Measurements from ENCODE around the gene CCNB3. TPM values are rescaled to one million over a fixed set of nuclear protein-coding genes. Genes with fewer than 3 reads are reported as not detected.
A peak's percentile ranks its signal among the peaks of the same experiment; 100 is the strongest.

CCNB3 gene
- polyA plus RNA-seq, 2 of the 4 experiments (the other 2 are of a cell fraction) = 1.5 to 2.8 TPM

- Histone ChIP-seq H3K4me3 (no peak overlapping the region), H3K9me3 (no peaks in the 10 kb centered on the region), H3K4me2 (no peak overlapping the region), H3K4me1 (no peaks in the 10 kb centered on the region), H3K27ac (no peak overlapping the region)
- POLR2A ChIA-PET = no interaction called here
- CTCF ChIA-PET = interaction anchor here (2.5 kb wide), 1 partner anchor 10 kb away, joined by 6 read pairs; no protein-coding TSS in a partner anchor
- DNase-seq (ENCODE audit: low read depth in 1 of 2, low spot score in 1 of 2) (no peak), FAIRE-seq (no peak), ATAC-seq (no peak)
- TF ChIP-seq RCOR1 (IDR thresholded peaks at IDR 0.05; ENCODE audit: low read depth, low read length) (no peak), NPAS2 (CRISPR knock-in tag; IDR thresholded peaks at IDR 0.05; ENCODE audit: borderline replicate concordance) (no peak), HOXA7 (CRISPR knock-in tag; IDR thresholded peaks at IDR 0.05) (no peak)
- TF ChIP-seq, protein P1, sequence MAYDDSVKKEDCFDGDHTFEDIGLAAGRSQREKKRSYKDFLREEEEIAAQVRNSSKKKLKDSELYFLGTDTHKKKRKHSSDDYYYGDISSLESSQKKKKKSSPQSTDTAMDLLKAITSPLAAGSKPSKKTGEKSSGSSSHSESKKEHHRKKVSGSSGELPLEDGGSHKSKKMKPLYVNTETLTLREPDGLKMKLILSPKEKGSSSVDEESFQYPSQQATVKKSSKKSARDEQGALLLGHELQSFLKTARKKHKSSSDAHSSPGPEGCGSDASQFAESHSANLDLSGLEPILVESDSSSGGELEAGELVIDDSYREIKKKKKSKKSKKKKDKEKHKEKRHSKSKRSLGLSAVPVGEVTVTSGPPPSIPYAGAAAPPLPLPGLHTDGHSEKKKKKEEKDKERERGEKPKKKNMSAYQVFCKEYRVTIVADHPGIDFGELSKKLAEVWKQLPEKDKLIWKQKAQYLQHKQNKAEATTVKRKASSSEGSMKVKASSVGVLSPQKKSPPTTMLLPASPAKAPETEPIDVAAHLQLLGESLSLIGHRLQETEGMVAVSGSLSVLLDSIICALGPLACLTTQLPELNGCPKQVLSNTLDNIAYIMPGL (CRISPR knock-in tag; IDR thresholded peaks at IDR 0.05; ENCODE audit: borderline replicate concordance) = no peak
- WGBS (ENCODE audit: missing lambda C conversion rate) = 64% methylated on average over 3 of the region's 3 CpGs
Measured at GRCh38 chrX:50202539-50202938, 2.0 kb upstream of the CCNB3 start.

GRCh38 chrX:50206753-50207152 is 2.2 kb downstream of the CCNB3 start:
- no peak for ATAC-seq
- WGBS (ENCODE audit: missing lambda C conversion rate) = 55% methylated on average over 11 of the region's 11 CpGs

GRCh38 chrX:50211510-50211909 is 6.9 kb downstream of the CCNB3 start:
- Histone ChIP-seq H3K4me3 (no peak overlapping the region), H3K4me1 (no peaks in the 10 kb centered on the region), H3K9me3 (no peaks in the 10 kb centered on the region), H3K4me2 (no peak overlapping the region), H3K27ac (no peak overlapping the region)
- ATAC-seq (peak; percentile 82 to 85; a peak in 5 of 6 replicates), DNase-seq (ENCODE audit: low read depth in 1 of 2, low spot score in 1 of 2) (peak in 1 of 2 experiments; percentile 57), FAIRE-seq (no peak)
- 5% methylated on average over 7 of the region's 8 CpGs for WGBS (ENCODE audit: missing lambda C conversion rate)
- POLR2A ChIA-PET = no interaction called here
- TF ChIP-seq, protein P2, sequence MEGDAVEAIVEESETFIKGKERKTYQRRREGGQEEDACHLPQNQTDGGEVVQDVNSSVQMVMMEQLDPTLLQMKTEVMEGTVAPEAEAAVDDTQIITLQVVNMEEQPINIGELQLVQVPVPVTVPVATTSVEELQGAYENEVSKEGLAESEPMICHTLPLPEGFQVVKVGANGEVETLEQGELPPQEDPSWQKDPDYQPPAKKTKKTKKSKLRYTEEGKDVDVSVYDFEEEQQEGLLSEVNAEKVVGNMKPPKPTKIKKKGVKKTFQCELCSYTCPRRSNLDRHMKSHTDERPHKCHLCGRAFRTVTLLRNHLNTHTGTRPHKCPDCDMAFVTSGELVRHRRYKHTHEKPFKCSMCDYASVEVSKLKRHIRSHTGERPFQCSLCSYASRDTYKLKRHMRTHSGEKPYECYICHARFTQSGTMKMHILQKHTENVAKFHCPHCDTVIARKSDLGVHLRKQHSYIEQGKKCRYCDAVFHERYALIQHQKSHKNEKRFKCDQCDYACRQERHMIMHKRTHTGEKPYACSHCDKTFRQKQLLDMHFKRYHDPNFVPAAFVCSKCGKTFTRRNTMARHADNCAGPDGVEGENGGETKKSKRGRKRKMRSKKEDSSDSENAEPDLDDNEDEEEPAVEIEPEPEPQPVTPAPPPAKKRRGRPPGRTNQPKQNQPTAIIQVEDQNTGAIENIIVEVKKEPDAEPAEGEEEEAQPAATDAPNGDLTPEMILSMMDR (IDR thresholded peaks at IDR 0.05) = peak; percentile 6; the same call in 1 of the 3 replicates
- TF ChIP-seq HOXB5 (CRISPR knock-in tag; IDR thresholded peaks at IDR 0.05) = no peak
- CTCF ChIA-PET = interaction anchor here (0.7 to 1.3 kb wide), 2 partner anchors 13 to 21 kb away, joined by 3 read pairs; no protein-coding TSS in a partner anchor

More at GRCh38 chrX:50206753-50207152, 2.2 kb downstream of the CCNB3 start:
- Histone ChIP-seq H3K4me1 (no peaks in the 10 kb centered on the region), H3K9me3 (no peaks in the 10 kb centered on the region), H3K27ac (no peak overlapping the region), H3K4me2 (no peak overlapping the region), H3K4me3 (no peak overlapping the region)
- ChIA-PET CTCF (no interaction called here), POLR2A (no interaction called here)
- DNase-seq (ENCODE audit: low read depth in 1 of 2, low spot score in 1 of 2) = peak in 1 of 2 experiments; percentile 16
- FAIRE-seq = peak; percentile 46
- TF ChIP-seq, protein P2 (IDR thresholded peaks at IDR 0.05) = no peak
- TF ChIP-seq ZFP36 (IDR thresholded peaks at IDR 0.05; ENCODE audit: borderline replicate concordance, partially characterized antibody) = no peak
- no peak for TF ChIP-seq PBX3 (IDR thresholded peaks at IDR 0.05)
- no peak for TF ChIP-seq RFX5 (IDR thresholded peaks at IDR 0.05)
- no peak for TF ChIP-seq POLR2AphosphoS2 (conservative IDR thresholded peaks at IDR 0.05; ENCODE audit: low read length)
- no peak for TF ChIP-seq EHF (CRISPR knock-in tag; IDR thresholded peaks at IDR 0.05)
- no peak for TF ChIP-seq NR3C1 (IDR thresholded peaks at IDR 0.05)
- TF ChIP-seq CEBPB (IDR thresholded peaks at IDR 0.05) = no peak
- TF ChIP-seq ZSCAN20 (CRISPR knock-in tag; IDR thresholded peaks at IDR 0.05) = no peak
- no peak for TF ChIP-seq TP53 (CRISPR knock-in tag; IDR thresholded peaks at IDR 0.05)
- no peak for TF ChIP-seq FOSB (CRISPR knock-in tag; IDR thresholded peaks at IDR 0.05)
- TF ChIP-seq FOXS1 (CRISPR knock-in tag; IDR thresholded peaks at IDR 0.05) = no peak
- TF ChIP-seq NPAS2 (CRISPR knock-in tag; IDR thresholded peaks at IDR 0.05; ENCODE audit: borderline replicate concordance) = no peak
- TF ChIP-seq EHMT2 (IDR thresholded peaks at IDR 0.05; ENCODE audit: low read depth) = no peak
- TF ChIP-seq KDM1A (IDR thresholded peaks at IDR 0.05; ENCODE audit: low read depth) = no peak
- TF ChIP-seq NFE2L2 (conservative IDR thresholded peaks at IDR 0.05; ENCODE audit: low read length) = no peak
- no peak for TF ChIP-seq ZC3H11A (IDR thresholded peaks at IDR 0.05)

Measured in A549 (cell line).